Activated naive CD4-positive, alpha-beta T cell treated with anti-CD3 and anti-CD28 coated beads, Interleukin-2, amount 50 U/mL, for 24 hours (primary cell): ENCODE data around the gene STK4.

Source experiments
- H3K27ac Mint-ChIP-seq: one replicate; pipeline ENCODE4 v1.8.0; 2021; ENCODE audit warnings: mild to moderate bottlenecking, mixed read lengths
- H3K27me3 Mint-ChIP-seq: one replicate; pipeline ENCODE4 v1.8.0; 2021; ENCODE audit warnings: mixed read lengths
- H3K36me3 Mint-ChIP-seq: one replicate; pipeline ENCODE4 v1.8.0; 2021; ENCODE audit warnings: mixed read lengths
- H3K4me1 Mint-ChIP-seq: one replicate; pipeline ENCODE4 v1.8.0; 2021; ENCODE audit warnings: mixed read lengths
- H3K4me3 Mint-ChIP-seq: one replicate; pipeline ENCODE4 v1.8.0; 2021; ENCODE audit warnings: mild to moderate bottlenecking, mixed read lengths
- H3K9me3 Mint-ChIP-seq: one replicate; pipeline ENCODE4 v1.8.0; 2021; ENCODE audit warnings: mixed read lengths

The STK4 gene

DNA sequence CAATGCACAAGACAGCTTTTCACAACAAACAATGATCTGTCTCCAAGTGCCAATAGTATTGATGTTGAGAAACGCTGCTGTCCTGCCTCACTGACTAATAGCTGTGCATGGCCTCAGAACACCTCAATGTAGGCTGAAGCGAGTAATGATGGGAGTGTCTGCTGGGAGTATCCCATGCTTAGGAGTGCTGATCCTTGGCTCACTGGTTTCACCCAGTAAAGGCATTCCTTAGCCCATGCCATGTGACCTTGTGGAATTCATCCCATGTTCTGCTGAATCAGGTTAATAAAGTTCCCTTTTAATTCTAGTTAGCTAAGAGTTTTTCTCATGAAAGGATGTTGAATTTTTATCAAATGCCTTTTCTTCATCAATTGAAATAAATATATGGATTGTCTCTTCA is 161.8 kb downstream of the STK4 start:
- Mint-ChIP-seq H3K9me3 (no peaks in the 10 kb centered on the region), H3K4me3 (no peak overlapping the region), H3K27ac (no peak overlapping the region), H3K27me3 (peaks cover 27% of the 10 kb centered on the region), H3K36me3 (no peaks in the 10 kb centered on the region), H3K4me1 (no peaks in the 10 kb centered on the region)
